ENCODE measurements around the gene MAP3K14.

GRCh38 chr17:45243750-45244149 is 73.1 kb downstream of the MAP3K14 start:
- TF ChIP-seq, protein P1, sequence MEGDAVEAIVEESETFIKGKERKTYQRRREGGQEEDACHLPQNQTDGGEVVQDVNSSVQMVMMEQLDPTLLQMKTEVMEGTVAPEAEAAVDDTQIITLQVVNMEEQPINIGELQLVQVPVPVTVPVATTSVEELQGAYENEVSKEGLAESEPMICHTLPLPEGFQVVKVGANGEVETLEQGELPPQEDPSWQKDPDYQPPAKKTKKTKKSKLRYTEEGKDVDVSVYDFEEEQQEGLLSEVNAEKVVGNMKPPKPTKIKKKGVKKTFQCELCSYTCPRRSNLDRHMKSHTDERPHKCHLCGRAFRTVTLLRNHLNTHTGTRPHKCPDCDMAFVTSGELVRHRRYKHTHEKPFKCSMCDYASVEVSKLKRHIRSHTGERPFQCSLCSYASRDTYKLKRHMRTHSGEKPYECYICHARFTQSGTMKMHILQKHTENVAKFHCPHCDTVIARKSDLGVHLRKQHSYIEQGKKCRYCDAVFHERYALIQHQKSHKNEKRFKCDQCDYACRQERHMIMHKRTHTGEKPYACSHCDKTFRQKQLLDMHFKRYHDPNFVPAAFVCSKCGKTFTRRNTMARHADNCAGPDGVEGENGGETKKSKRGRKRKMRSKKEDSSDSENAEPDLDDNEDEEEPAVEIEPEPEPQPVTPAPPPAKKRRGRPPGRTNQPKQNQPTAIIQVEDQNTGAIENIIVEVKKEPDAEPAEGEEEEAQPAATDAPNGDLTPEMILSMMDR (conservative IDR thresholded peaks at IDR 0.05 in 1 of 2, IDR thresholded peaks at IDR 0.05 in 1 of 2; ENCODE audit: low read depth in 1 of 2, low read length in 2 of 2): no peak
- no peak for TF ChIP-seq EZH2 (IDR thresholded peaks at IDR 0.05; ENCODE audit: low read length, missing control alignments)
